Liver (tissue), 9 donors: ENCODE measurements around the gene PTPN20. TPM values are rescaled to one million over a fixed set of nuclear protein-coding genes. Genes with fewer than 3 reads are reported as not detected.

Source experiments
- DNase-seq: peaks from one replicate; pipeline ENCODE4 v3.0.0-alpha.2; 2017; ENCODE audit warnings: low spot score
- H3K27ac ChIP-seq, 2 donors: one replicate each; pipeline ENCODE4 v1.7.0; 2013; ENCODE audit warnings: inconsistent platforms in 2 of 2, low read length in 2 of 2, control low read depth in 1 of 2, low read depth in 1 of 2, mild to moderate bottlenecking in 1 of 2
- H3K27me3 ChIP-seq, 4 donors: one replicate each; pipeline versions ENCODE4 v1.6.1 to v1.7.0; 2013; ENCODE audit warnings: low read length in 3 of 4, inconsistent platforms in 1 of 4, mild to moderate bottlenecking in 1 of 4, moderate library complexity in 1 of 4; ENCODE audit not compliant: control insufficient read depth in 4 of 4, insufficient read depth in 4 of 4
- H3K36me3 ChIP-seq, 4 donors: one replicate each; pipeline versions ENCODE4 v1.6.1 to v1.7.0; 2013; ENCODE audit warnings: low read length in 3 of 4, mild to moderate bottlenecking in 3 of 4, low read depth in 1 of 4, moderate library complexity in 1 of 4; ENCODE audit not compliant: control insufficient read depth in 4 of 4, insufficient read depth in 3 of 4
- H3K4me1 ChIP-seq, 4 donors: one replicate each; pipeline versions ENCODE4 v1.6.1 to v1.7.0; 2013; ENCODE audit warnings: low read length in 3 of 4, mild to moderate bottlenecking in 3 of 4, moderate library complexity in 1 of 4; ENCODE audit not compliant: control insufficient read depth in 4 of 4, insufficient read depth in 4 of 4
- H3K4me3 ChIP-seq, 3 donors: one replicate each; pipeline versions ENCODE4 v1.6.1 to v1.7.0; 2013; ENCODE audit warnings: low read length in 3 of 3, control low read depth in 1 of 3, low read depth in 1 of 3, mild to moderate bottlenecking in 1 of 3
- H3K9ac ChIP-seq, 2 donors: one replicate each; pipeline ENCODE4 v1.7.0; 2013; ENCODE audit warnings: low read length in 2 of 2, mild to moderate bottlenecking in 2 of 2, moderate library complexity in 2 of 2, control low read depth in 1 of 2, low read depth in 1 of 2
- H3K9me3 ChIP-seq, 4 donors: one replicate each; pipeline versions ENCODE4 v1.6.1 to v1.7.0; 2013; ENCODE audit warnings: low read length in 3 of 4; ENCODE audit not compliant: control insufficient read depth in 4 of 4
- CTCF ChIP-seq: fragments of 150-350 bp; IDR thresholded peaks from 2 replicates; pipeline ENCODE4 v1.5.1; 2017; ENCODE audit warnings: improper control_type of control experiment, low read depth, low read length; ENCODE audit not compliant: missing input control
- EGR1 ChIP-seq, 2 donors: IDR thresholded peaks; 2 replicates each; pipeline ENCODE4 v1.6.1; 2016 to 2018; ENCODE audit warnings: antibody characterized with exemption in 2 of 2, low read depth in 2 of 2
- FOXA1 ChIP-seq: IDR thresholded peaks from 2 replicates; pipeline ENCODE4 v1.6.1; 2016; ENCODE audit warnings: antibody characterized with exemption
- FOXA2 ChIP-seq: IDR thresholded peaks from 2 replicates; pipeline ENCODE4 v1.6.1; 2016; ENCODE audit warnings: antibody characterized with exemption
- GABPA ChIP-seq, 2 donors: IDR thresholded peaks in 1 of 2; conservative IDR thresholded peaks in 1 of 2; 2 replicates each; pipeline ENCODE4 v1.6.1; 2016; ENCODE audit warnings: antibody characterized with exemption in 2 of 2, mild to moderate bottlenecking in 1 of 2, moderate library complexity in 1 of 2
- HNF4A ChIP-seq, 2 donors: conservative IDR thresholded peaks; 2 replicates each; pipeline ENCODE4 v1.6.1; 2016; ENCODE audit warnings: antibody characterized with exemption in 2 of 2, mild to moderate bottlenecking in 2 of 2
- HNF4G ChIP-seq: IDR thresholded peaks from 2 replicates; pipeline ENCODE4 v1.6.1; 2016; ENCODE audit warnings: antibody characterized with exemption
- JUND ChIP-seq, 2 donors: IDR thresholded peaks; 2 replicates each; pipeline ENCODE4 v1.6.1; 2016; ENCODE audit warnings: antibody characterized with exemption in 2 of 2
- NR2F2 ChIP-seq: IDR thresholded peaks from 2 replicates; pipeline ENCODE4 v1.6.1; 2016; ENCODE audit warnings: antibody characterized with exemption
- RAD21 ChIP-seq, 2 donors: IDR thresholded peaks; 2 replicates each; pipeline ENCODE4 v1.6.1; 2016; ENCODE audit warnings: antibody characterized with exemption in 2 of 2, mild to moderate bottlenecking in 2 of 2
- REST ChIP-seq: IDR thresholded peaks from 2 replicates; pipeline ENCODE4 v1.6.1; 2016; ENCODE audit warnings: antibody characterized with exemption, mild to moderate bottlenecking
- RXRA ChIP-seq, 2 donors: IDR thresholded peaks; 2 replicates each; pipeline ENCODE4 v1.6.1; 2017 to 2018; ENCODE audit warnings: antibody characterized with exemption in 2 of 2, mild to moderate bottlenecking in 1 of 2
- SP1 ChIP-seq: IDR thresholded peaks from 2 replicates; pipeline ENCODE4 v1.6.1; 2018; ENCODE audit warnings: antibody characterized with exemption, mild to moderate bottlenecking
- TAF1 ChIP-seq: conservative IDR thresholded peaks from 2 replicates; pipeline ENCODE4 v1.6.1; 2016; ENCODE audit warnings: antibody characterized with exemption, mild to moderate bottlenecking
- YY1 ChIP-seq: IDR thresholded peaks from 2 replicates; pipeline ENCODE4 v1.6.1; 2016; ENCODE audit warnings: antibody characterized with exemption, mild to moderate bottlenecking
- ZBTB33 ChIP-seq: IDR thresholded peaks from 2 replicates; pipeline ENCODE4 v1.6.1; 2016; ENCODE audit warnings: antibody characterized with exemption
- WGBS: extraction: QIAGEN DNeasy Blood & Tissue Kit; methylation state at CpG from one replicate; pipeline ENCODE4 v1.1.7; 2013; 5-methylcytosine and 5-hydroxymethylcytosine counted together
- polyA plus RNA-seq, 2 donors: library from polyadenylated mRNA; stranded (reverse) in 1 of 2; unstranded in 1 of 2; fragments of 200-250 nt in 1 of 2; fragments of >200 nt in 1 of 2; fragmentation: Nextera tagmentation in 1 of 2; extraction: Ambion mirVana in 1 of 2; gene quantifications; one replicate each; pipeline versions ENCODE4 v1.2.1 to v1.2.3, GENCODE V29; 2013 to 2015
- total RNA-seq, 2 donors: library from RNA; depleted of rRNA; stranded (reverse); fragments of >200 nt; gene quantifications; one replicate each; pipeline ENCODE4 v1.2.3, GENCODE V29; 2014
- TF ChIP-seq, protein P1 (sequence below): IDR thresholded peaks from 2 replicates; pipeline ENCODE4 v1.6.1; 2016; ENCODE audit warnings: antibody characterized with exemption
- TF ChIP-seq, protein P2 (sequence below): IDR thresholded peaks from 2 replicates; pipeline ENCODE4 v1.6.1; 2016; ENCODE audit warnings: antibody characterized with exemption
- donor health status: healthy.
- donor health status: healthy.
- donor health status: healthy.
- donor health status: healthy.
- donor health status: healthy.

PTPN20 gene
- total and polyA plus RNA-seq, 4 donors, result 0.28 to 1.4 (median 0.80) TPM

DNA sequence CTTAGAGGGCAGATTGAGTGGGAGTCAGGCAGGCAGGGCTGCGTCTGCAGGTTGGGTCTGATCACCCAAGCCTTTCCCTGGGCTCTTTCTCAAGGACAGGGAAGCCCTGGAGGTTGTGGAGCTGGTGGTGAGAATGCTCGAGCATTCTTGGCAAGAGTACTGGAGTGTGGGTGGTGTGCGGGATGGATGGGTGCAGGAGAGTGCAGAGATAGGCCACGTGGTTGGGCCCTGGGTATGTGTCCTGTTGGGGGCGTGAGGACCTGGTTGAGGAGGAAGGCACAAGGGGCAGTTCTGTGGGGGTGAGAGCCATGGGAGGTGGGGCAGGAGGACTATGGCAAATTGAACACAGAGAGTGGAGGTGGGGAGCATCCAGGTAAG, 135.9 kb downstream of the PTPN20 start:
- H3K9ac ChIP-seq, result no peak overlapping the region
- no peak overlapping the region for H3K4me3 ChIP-seq
- H3K27me3 ChIP-seq, result no peaks in the 10 kb centered on the region
- H3K9me3 ChIP-seq, result no peaks in the 10 kb centered on the region
- TF ChIP-seq GABPA (IDR thresholded peaks at IDR 0.05 in 1 of 2, conservative IDR thresholded peaks at IDR 0.05 in 1 of 2) (no peak), FOXA2 (no peak), SP1 (no peak), EGR1 (IDR thresholded peaks at IDR 0.05; ENCODE audit: low read depth in 2 of 2) (no peak), HNF4G (no peak), RXRA (IDR thresholded peaks at IDR 0.05) (no peak), REST (no peak), CTCF (no peak), HNF4A (conservative IDR thresholded peaks at IDR 0.05) (no peak), TAF1 (no peak), NR2F2 (no peak), YY1 (no peak), FOXA1 (no peak)
- TF ChIP-seq, protein P1, sequence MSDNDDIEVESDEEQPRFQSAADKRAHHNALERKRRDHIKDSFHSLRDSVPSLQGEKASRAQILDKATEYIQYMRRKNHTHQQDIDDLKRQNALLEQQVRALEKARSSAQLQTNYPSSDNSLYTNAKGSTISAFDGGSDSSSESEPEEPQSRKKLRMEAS, result no peak
- TF ChIP-seq, protein P2, sequence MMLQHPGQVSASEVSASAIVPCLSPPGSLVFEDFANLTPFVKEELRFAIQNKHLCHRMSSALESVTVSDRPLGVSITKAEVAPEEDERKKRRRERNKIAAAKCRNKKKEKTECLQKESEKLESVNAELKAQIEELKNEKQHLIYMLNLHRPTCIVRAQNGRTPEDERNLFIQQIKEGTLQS, result no peak
- H3K4me1 ChIP-seq, result no peaks in the 10 kb centered on the region
- no peak overlapping the region for H3K27ac ChIP-seq
- 82% methylated on average over 5 of the region's 5 CpGs for WGBS
- H3K36me3 ChIP-seq, result no peaks in the 10 kb centered on the region
- no peak for DNase-seq

DNA sequence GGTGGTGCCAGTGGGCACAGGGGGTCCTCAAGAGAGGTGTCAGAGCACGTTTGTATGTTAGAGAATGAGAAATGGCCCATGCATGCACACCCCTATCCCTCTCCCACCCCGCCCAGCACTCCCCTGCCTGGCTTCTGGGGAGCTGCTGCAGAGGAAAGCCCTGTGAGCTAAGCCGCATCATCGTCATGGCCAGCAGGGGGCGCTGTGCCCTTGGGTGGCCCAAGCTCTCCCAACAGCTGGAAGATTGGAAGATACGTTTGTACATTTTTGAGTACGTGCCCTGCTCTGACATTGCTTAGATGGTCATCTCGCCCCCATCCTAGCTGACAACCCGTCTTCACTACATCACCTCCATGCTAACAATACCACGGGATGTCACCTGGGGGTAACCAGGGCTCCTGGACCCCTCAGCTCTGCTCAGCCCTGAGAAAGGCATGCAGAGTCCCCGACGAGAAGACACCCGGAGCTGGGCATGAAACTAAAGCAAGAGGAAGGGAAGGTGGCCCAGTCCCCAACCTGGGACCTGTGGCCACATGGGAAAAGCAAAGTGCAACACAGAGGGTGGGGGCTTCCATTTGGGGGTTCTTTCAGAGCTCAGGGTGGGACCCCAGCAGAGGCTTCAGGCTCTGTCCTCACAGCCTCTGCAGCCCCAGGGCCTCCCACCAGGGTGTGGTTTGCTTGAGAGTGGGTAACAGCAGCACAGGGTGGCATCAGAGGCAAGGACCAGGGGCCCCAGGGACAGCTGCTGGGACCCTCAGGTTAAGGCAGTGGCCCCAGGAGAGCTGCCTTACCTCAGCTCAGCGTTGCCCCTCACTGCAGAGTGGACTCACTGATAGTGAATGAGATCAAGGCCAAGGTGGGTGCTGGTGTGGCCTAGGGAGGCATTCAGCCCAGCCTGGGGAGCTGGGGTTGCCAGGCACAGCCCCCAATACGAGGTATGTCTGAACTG, 136.6 kb downstream of the PTPN20 start:
- no peaks in the 10 kb centered on the region for H3K36me3 ChIP-seq
- H3K9me3 ChIP-seq, result no peaks in the 10 kb centered on the region
- no peak overlapping the region for H3K9ac ChIP-seq
- 46% methylated on average over 15 of the region's 15 CpGs for WGBS
- no peaks in the 10 kb centered on the region for H3K4me1 ChIP-seq
- no peak overlapping the region for H3K27ac ChIP-seq
- no peak overlapping the region for H3K4me3 ChIP-seq
- H3K27me3 ChIP-seq, result no peaks in the 10 kb centered on the region
- DNase-seq, result peak; percentile 79
- no peak for TF ChIP-seq ZBTB33
- no peak for TF ChIP-seq RXRA (IDR thresholded peaks at IDR 0.05)
- no peak for TF ChIP-seq SP1
- TF ChIP-seq EGR1 (IDR thresholded peaks at IDR 0.05; ENCODE audit: low read depth in 2 of 2), result no peak
- TF ChIP-seq CTCF, result peak; percentile 74
- peak; percentile 83 to 90 for TF ChIP-seq RAD21 (IDR thresholded peaks at IDR 0.05)
- no peak for TF ChIP-seq HNF4A (conservative IDR thresholded peaks at IDR 0.05)
- no peak for TF ChIP-seq JUND (IDR thresholded peaks at IDR 0.05)
